HCT116 (cell line): Measurements from ENCODE around the gene AFDN. TPM values are rescaled to one million over a fixed set of nuclear protein-coding genes. Genes with fewer than 3 reads are reported as not detected.

Source experiments
- ATAC-seq: fragments of 200-7000 bp; cut with Tn5 transposase; 2 replicates; pipeline ENCODE4 v1.9.1; 2020; ENCODE audit warnings: mild to moderate bottlenecking, moderate library complexity
- BruUV-seq: library from RNA; stranded (reverse); fragments of 400-500 nt; replicated peaks from 2 replicates; lab custom pipeline; 2021; lab: Mats Ljungman, UMichigan
- CTCF ChIA-PET: fragments of 300-600 bp; sonication (Branson Sonifier 250); formaldehyde crosslinking; loops from one replicate; lab custom pipeline; 2021; ENCODE audit warnings: antibody characterized with exemption; lab: Charles Lee
- POLR2A ChIA-PET: fragments of 300-600, 350-600 bp; sonication (Branson Sonifier 250); formaldehyde crosslinking; loops from one replicate; lab custom pipeline; 2021; ENCODE audit warnings: antibody characterized with exemption; lab: Charles Lee
- RAD21 ChIA-PET, 2 experiments: fragments of 300-600 bp; sonication (Branson Sonifier 250); formaldehyde crosslinking; loops; one replicate each; lab custom pipeline; 2023; ENCODE audit warnings: low total read pairs in 2 of 2; ENCODE audit not compliant: uncharacterized antibody in 2 of 2, unreplicated experiment in 2 of 2, low non-redundant PET in 1 of 2; lab: Charles Lee
- DNase-seq: peaks from one replicate; pipeline ENCODE4 v3.0.0-alpha.2; 2010; ENCODE audit warnings: low read depth, low spot score
- H2AFZ ChIP-seq: fragments of 200-600 bp; shearing (Covaris generic), sonication (generic); 2 replicates; pipeline ENCODE4 v1.6.1; 2017; ENCODE audit warnings: low read depth, mixed run types, mixed read lengths, antibody characterized with exemption, low read length; ENCODE audit not compliant: poor library complexity, severe bottlenecking
- H3K27ac ChIP-seq: 2 replicates; pipeline ENCODE4 v1.5.1; 2012; ENCODE audit warnings: low read depth, low read length
- H3K27me3 ChIP-seq: fragments of 200-600 bp; sonication (generic); 2 replicates; pipeline ENCODE4 v1.6.1; 2016; ENCODE audit warnings: mixed run types, low read length, mixed read lengths; ENCODE audit not compliant: insufficient read depth
- H3K36me3 ChIP-seq, 2 experiments: fragments of 200-500 bp in 1 of 2; fragments of 200-600 bp in 1 of 2; sonication (Bioruptor generic) in 1 of 2; sonication (generic) in 1 of 2; 2 replicates each; pipeline versions ENCODE4 v1.5.1 to v1.6.1; 2014 to 2016; ENCODE audit warnings: low read length in 2 of 2, inconsistent platforms in 1 of 2, mixed read lengths in 1 of 2, mixed run types in 1 of 2; ENCODE audit not compliant: insufficient read depth in 2 of 2, control insufficient read depth in 1 of 2
- H3K4me1 ChIP-seq, 2 experiments: fragments of 200-600 bp in 1 of 2; sonication (generic) in 1 of 2; 2 replicates each; pipeline versions ENCODE4 v1.5.1 to v1.6.1; 2012 to 2017; ENCODE audit warnings: low read length in 2 of 2, inconsistent platforms in 1 of 2, mild to moderate bottlenecking in 1 of 2, mixed read lengths in 1 of 2, mixed run types in 1 of 2, moderate library complexity in 1 of 2; ENCODE audit not compliant: insufficient read depth in 2 of 2, control insufficient read depth in 1 of 2
- H3K4me2 ChIP-seq: fragments of 200-600 bp; sonication (generic); 2 replicates; pipeline ENCODE4 v1.6.1; 2017; ENCODE audit warnings: mixed run types, low read length, mixed read lengths
- H3K4me3 ChIP-seq, 2 experiments: fragments of 200-600 bp in 1 of 2; sonication (generic) in 1 of 2; replicated peaks in 1 of 2; 2 replicates each; pipeline ENCODE4 v1.5.1; 2011 to 2016; ENCODE audit warnings: low read length in 2 of 2, control low read depth in 1 of 2, low read depth in 1 of 2, mild to moderate bottlenecking in 1 of 2, mixed read lengths in 1 of 2, mixed run types in 1 of 2
- H3K79me2 ChIP-seq: fragments of 200-600 bp; sonication (generic); 2 replicates; pipeline ENCODE4 v1.6.1; 2017; ENCODE audit warnings: mild to moderate bottlenecking, mixed run types, low read length, moderate library complexity, mixed read lengths; ENCODE audit not compliant: insufficient read depth
- H3K9ac ChIP-seq: fragments of 200-600 bp; sonication (generic); 2 replicates; pipeline ENCODE4 v1.6.1; 2016; ENCODE audit warnings: low read length, mixed read lengths
- H3K9me2 ChIP-seq: fragments of 200-600 bp; sonication (generic), shearing (Covaris generic); 2 replicates; pipeline ENCODE4 v1.6.1; 2017; ENCODE audit warnings: mixed run types, mild to moderate bottlenecking, moderate library complexity; ENCODE audit not compliant: insufficient read depth
- H3K9me3 ChIP-seq, 2 experiments: fragments of 200-500 bp in 1 of 2; fragments of 200-600 bp in 1 of 2; sonication (Bioruptor generic) in 1 of 2; sonication (generic) in 1 of 2; 2 replicates each; pipeline ENCODE4 v1.6.1; 2014 to 2017; ENCODE audit warnings: low read length in 2 of 2, mixed read lengths in 2 of 2, inconsistent platforms in 1 of 2, low read depth in 1 of 2, mild to moderate bottlenecking in 1 of 2, mixed run types in 1 of 2, moderate library complexity in 1 of 2; ENCODE audit not compliant: control insufficient read depth in 1 of 2, insufficient read depth in 1 of 2
- H4K20me1 ChIP-seq: fragments of 200-600 bp; sonication (generic), shearing (Covaris generic); 2 replicates; pipeline ENCODE4 v1.6.1; 2017; ENCODE audit warnings: mixed run types, mild to moderate bottlenecking, moderate library complexity; ENCODE audit not compliant: insufficient read depth
- CEBPB ChIP-seq: IDR thresholded peaks from 2 replicates; pipeline ENCODE4 v1.6.1; 2012; ENCODE audit warnings: low read depth
- CTCF ChIP-seq, 3 experiments: fragments of 200-600 bp in 1 of 3; sonication (generic) in 1 of 3; IDR thresholded peaks in 2 of 3; conservative IDR thresholded peaks in 1 of 3; 2 replicates each; pipeline ENCODE4 v1.5.1; 2012 to 2017; ENCODE audit warnings: low read depth in 2 of 3, low read length in 2 of 3, antibody characterized with exemption in 1 of 3, borderline replicate concordance in 1 of 3, control low read depth in 1 of 3, mild to moderate bottlenecking in 1 of 3, mixed read lengths in 1 of 3, mixed run types in 1 of 3, moderate library complexity in 1 of 3; ENCODE audit not compliant: insufficient read depth in 1 of 3
- EGR1 ChIP-seq: IDR thresholded peaks from 2 replicates; pipeline ENCODE4 v1.6.1; 2012; ENCODE audit warnings: low read depth
- EZH2phosphoT487 ChIP-seq: fragments of 200-600 bp; IDR thresholded peaks from 2 replicates; pipeline ENCODE4 v1.6.1; 2018; ENCODE audit warnings: antibody characterized with exemption, borderline replicate concordance
- MAX ChIP-seq: IDR thresholded peaks from 2 replicates; pipeline ENCODE4 v1.6.1; 2012
- REST ChIP-seq: IDR thresholded peaks from 2 replicates; pipeline ENCODE4 v1.6.1; 2012; ENCODE audit warnings: low read depth
- SP1 ChIP-seq: IDR thresholded peaks from 2 replicates; pipeline ENCODE4 v1.6.1; 2012; ENCODE audit warnings: low read depth
- SRF ChIP-seq: IDR thresholded peaks from 2 replicates; pipeline ENCODE4 v1.6.1; 2012; ENCODE audit warnings: low read depth
- TCF7L2 ChIP-seq: IDR thresholded peaks from 2 replicates; pipeline ENCODE4 v1.7.0; 2011; ENCODE audit warnings: borderline replicate concordance, inconsistent platforms; ENCODE audit not compliant: insufficient read depth, insufficient read length; ENCODE audit errors: extremely low read depth
- YY1 ChIP-seq: IDR thresholded peaks from 2 replicates; pipeline ENCODE4 v1.6.1; 2011; ENCODE audit warnings: low read length, low read depth, moderate library complexity, mild to moderate bottlenecking; ENCODE audit not compliant: insufficient replicate concordance; ENCODE audit errors: extremely low read depth
- ZBTB33 ChIP-seq: IDR thresholded peaks from 2 replicates; pipeline ENCODE4 v1.6.1; 2011; ENCODE audit warnings: mild to moderate bottlenecking, low read length, moderate library complexity; ENCODE audit not compliant: insufficient replicate concordance; ENCODE audit errors: extremely low read depth
- ZFX ChIP-seq: fragments of 450-650 bp; IDR thresholded peaks from 2 replicates; pipeline ENCODE4 v1.6.1; 2017
- intact Hi-C: fragments of 100-400 bp; cut with micrococcal nuclease; formaldehyde crosslinking; loops from 2 replicates; pipeline ENCODE4 v1.10.0; 2022
- total RNA-seq: library from RNA; stranded (reverse); gene quantifications from one replicate; pipeline ENCODE4 v1.2.1, GENCODE V29; 2021; ENCODE audit not compliant: unreplicated experiment

AFDN gene
- total RNA-seq, 1 experiment from 2014 or later = 59.4 TPM

- H3K27me3 ChIP-seq = 0 out of 2 replicates have a peak, but pooled peaks cover 4% of the 10 kb centered on the region
- H3K36me3 ChIP-seq = no peaks in the 10 kb centered on the region
- H3K9ac ChIP-seq = no peak overlapping the region
- ChIA-PET POLR2A (no interaction called here), RAD21 (no interaction called here), CTCF (no interaction called here)
- no peak overlapping the region for H3K4me2 ChIP-seq
- DNase-seq (no peak), ATAC-seq (no peak)
- no peaks in the 10 kb centered on the region for H3K4me1 ChIP-seq
- H3K9me2 ChIP-seq = no peaks in the 10 kb centered on the region
- H3K9me3 ChIP-seq = no peaks in the 10 kb centered on the region
- BruUV-seq = no TSS peak
- TF ChIP-seq ZFX (no peak), ZBTB33 (no peak), SP1 (no peak), SRF (no peak), REST (no peak), MAX (no peak), YY1 (no peak), CEBPB (no peak), EZH2phosphoT487 (no peak), EGR1 (no peak), TCF7L2 (no peak), CTCF (IDR thresholded peaks at IDR 0.05 in 2 of 3, conservative IDR thresholded peaks at IDR 0.05 in 1 of 3; ENCODE audit: borderline replicate concordance in 1 of 3, insufficient read depth in 1 of 3, low read depth in 2 of 3, low read length in 2 of 3) (no peak)
- H3K79me2 ChIP-seq = no peaks in the 10 kb centered on the region
- intact Hi-C loops = no loop called here
- no peak overlapping the region for H3K4me3 ChIP-seq
- no peak overlapping the region for H2AFZ ChIP-seq
- H3K27ac ChIP-seq = no peak overlapping the region
- no peaks in the 10 kb centered on the region for H4K20me1 ChIP-seq
Observed at GRCh38 chr6:167798453-167798852, 28.3 kb upstream of the AFDN start.
